GM12801 (cell line): ENCODE measurements around the gene FAM204A.

Source experiments
- CTCF ChIP-seq: IDR thresholded peaks from one replicate; pipeline ENCODE4 v1.5.1; 2011; ENCODE audit warnings: control low read depth; ENCODE audit not compliant: insufficient read length; ENCODE audit errors: extremely low read depth

The FAM204A gene

GRCh38 chr10:118343115-118343514 lies 991 bp upstream of the FAM204A start:
- TF ChIP-seq CTCF: no peak

GRCh38 chr10:118342638-118343020 lies 505 bp upstream of the FAM204A start:
- no peak for TF ChIP-seq CTCF

- no peak for TF ChIP-seq CTCF
These were observed 1.6 kb downstream of the FAM204A start for GRCh38 chr10:118340486-118340885.

- no peak for TF ChIP-seq CTCF
These were observed 3.0 kb downstream of the FAM204A start for GRCh38 chr10:118339111-118339510.

GRCh38 chr10:118337356-118337755 lies 4.8 kb downstream of the FAM204A start:
- no peak for TF ChIP-seq CTCF

GRCh38 chr10:118333871-118334270 lies 8.3 kb downstream of the FAM204A start:
- no peak for TF ChIP-seq CTCF

- TF ChIP-seq CTCF: no peak
These were observed 9.0 kb downstream of the FAM204A start for GRCh38 chr10:118332948-118333710.

GRCh38 chr10:118332236-118332635 lies 9.9 kb downstream of the FAM204A start:
- TF ChIP-seq CTCF: no peak
